GM12892 (cell line): ENCODE measurements around the gene FUT7.
"Not testable (repeated sequence)": the region's sequence is repeated elsewhere in the genome, so short reads cannot be mapped to it uniquely, and the experiment has no call there.

Source experiments
- DNase-seq: peaks from one replicate; pipeline ENCODE4 v3.0.0; 2011; ENCODE audit not compliant: insufficient read length
- FAIRE-seq: peaks from 2 replicates; lab custom pipeline; 2011; peaks lifted over from hg19 to GRCh38; lab: Jason Lieb, UNC
- POLR2A ChIP-seq: IDR thresholded peaks from 2 replicates; pipeline ENCODE4 v1.6.1; 2011; ENCODE audit warnings: low read depth, low read length, control low read depth
- POLR2AphosphoS5 ChIP-seq: IDR thresholded peaks from 2 replicates; pipeline ENCODE4 v1.6.1; 2011; ENCODE audit warnings: low read depth, low read length, control low read depth
- TAF1 ChIP-seq: IDR thresholded peaks from 2 replicates; pipeline ENCODE4 v1.6.1; 2011; ENCODE audit warnings: low read depth, mild to moderate bottlenecking, control low read depth, low read length, borderline replicate concordance

Gene FUT7

DNA sequence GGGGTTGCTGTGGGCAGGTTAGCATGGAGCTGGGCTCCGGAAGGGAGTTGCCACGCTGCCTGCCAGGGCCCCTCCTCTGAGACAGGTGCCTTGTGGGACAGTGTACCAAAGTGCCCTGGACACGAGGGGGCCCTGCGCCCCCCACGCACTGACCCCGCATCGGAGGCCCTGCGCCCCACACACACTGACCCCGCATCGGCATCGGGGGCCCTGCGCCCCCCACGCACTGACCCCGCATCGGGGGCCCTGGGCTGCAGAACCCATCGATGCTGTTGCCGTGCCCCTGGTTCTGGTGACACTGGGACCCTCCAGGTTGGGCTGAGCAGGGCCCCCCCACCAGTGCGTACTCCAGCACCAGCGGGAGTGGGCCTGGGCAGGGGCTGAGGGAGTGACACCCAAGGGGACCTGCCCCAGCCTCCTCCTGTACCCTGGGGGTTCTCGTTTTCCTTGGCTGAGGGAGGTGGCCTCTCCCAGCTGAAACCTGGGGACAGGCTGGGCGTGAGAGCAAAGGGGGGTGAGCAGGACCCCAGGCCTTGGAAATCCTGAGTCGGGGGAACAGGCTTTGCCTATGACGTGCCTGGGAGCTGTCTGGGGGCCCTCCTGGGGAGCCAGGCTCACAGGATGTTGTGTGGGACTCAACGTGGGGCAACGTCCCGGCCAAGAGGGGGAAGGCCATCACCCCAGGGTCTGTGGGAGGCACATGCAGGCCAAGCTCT is 31.6 kb upstream of the FUT7 start:
- TF ChIP-seq POLR2AphosphoS5 (no peak), POLR2A (no peak), TAF1 (no peak)
- FAIRE-seq (no peak), DNase-seq (no peak)

DNA sequence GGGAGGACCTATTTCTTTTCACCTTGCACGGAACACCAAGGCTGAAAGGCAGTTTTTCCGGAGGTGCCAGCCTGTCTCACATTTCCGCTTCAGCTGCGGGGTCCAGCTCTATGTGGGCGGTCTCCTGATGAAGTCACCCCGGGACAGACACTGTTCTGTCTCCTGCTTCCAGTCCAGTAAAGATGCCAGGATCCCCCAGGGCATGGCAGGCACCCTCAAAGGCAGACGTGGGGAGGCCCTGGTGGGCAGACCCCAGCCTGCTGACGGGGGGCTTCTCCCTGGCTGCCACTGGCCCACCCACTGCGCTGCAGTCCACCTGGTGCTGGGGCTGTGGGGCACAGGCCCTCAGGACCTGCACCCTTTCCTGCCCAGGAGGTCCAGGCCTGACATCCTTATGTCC is 30.9 kb upstream of the FUT7 start:
- not testable (repeated sequence) for FAIRE-seq, DNase-seq

GRCh38 chr9:137062384-137062783 is 30.5 kb upstream of the FUT7 start:
- TF ChIP-seq TAF1 = no peak
- no peak for TF ChIP-seq POLR2AphosphoS5
- no peak for TF ChIP-seq POLR2A
- no peak for DNase-seq
- FAIRE-seq = peak; percentile 17

- no peak for FAIRE-seq
- DNase-seq = no peak
- TF ChIP-seq TAF1 (no peak), POLR2A (no peak), POLR2AphosphoS5 (no peak)
Measured at GRCh38 chr9:137058521-137059234, 26.8 kb upstream of the FUT7 start.

- FAIRE-seq (no peak), DNase-seq (no peak)
- TF ChIP-seq POLR2AphosphoS5 = no peak
- no peak for TF ChIP-seq POLR2A
- no peak for TF ChIP-seq TAF1
Measured at GRCh38 chr9:137057545-137057944, 25.7 kb upstream of the FUT7 start.

DNA sequence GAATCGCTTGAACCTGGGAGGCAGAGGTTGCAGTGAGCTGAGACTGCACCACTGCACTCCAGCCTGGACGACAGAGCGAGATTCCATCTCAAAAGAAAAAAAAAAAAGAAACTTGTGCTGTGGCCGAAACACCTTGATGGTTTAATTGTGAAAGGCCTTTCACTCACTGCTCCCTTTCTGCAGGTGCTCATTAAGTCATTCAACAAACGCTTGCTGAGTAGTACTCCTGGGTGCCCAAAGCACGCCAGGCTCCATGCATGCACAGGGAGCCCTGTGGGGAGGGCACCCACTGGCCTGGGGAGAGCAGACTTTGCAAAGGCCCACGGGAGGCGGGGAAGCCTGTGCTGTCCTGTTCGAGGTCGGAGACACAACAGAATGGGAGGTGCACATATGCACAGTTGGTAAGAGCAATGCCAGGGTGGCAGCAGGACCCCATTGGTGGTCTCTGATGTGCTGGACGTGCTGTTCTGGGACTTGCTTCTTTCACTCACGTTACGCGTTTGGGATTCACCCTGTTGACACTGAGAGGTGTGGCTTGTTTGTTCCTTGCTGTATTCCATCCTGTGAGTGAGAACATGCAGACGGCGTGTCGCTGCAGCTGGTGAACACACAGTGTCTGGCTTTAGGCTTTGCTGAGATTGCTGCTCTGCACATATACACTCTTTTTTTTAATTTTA is 25.0 kb upstream of the FUT7 start:
- DNase-seq (no peak), FAIRE-seq (no peak)
- TF ChIP-seq TAF1 (no peak), POLR2AphosphoS5 (no peak), POLR2A (no peak)

DNA sequence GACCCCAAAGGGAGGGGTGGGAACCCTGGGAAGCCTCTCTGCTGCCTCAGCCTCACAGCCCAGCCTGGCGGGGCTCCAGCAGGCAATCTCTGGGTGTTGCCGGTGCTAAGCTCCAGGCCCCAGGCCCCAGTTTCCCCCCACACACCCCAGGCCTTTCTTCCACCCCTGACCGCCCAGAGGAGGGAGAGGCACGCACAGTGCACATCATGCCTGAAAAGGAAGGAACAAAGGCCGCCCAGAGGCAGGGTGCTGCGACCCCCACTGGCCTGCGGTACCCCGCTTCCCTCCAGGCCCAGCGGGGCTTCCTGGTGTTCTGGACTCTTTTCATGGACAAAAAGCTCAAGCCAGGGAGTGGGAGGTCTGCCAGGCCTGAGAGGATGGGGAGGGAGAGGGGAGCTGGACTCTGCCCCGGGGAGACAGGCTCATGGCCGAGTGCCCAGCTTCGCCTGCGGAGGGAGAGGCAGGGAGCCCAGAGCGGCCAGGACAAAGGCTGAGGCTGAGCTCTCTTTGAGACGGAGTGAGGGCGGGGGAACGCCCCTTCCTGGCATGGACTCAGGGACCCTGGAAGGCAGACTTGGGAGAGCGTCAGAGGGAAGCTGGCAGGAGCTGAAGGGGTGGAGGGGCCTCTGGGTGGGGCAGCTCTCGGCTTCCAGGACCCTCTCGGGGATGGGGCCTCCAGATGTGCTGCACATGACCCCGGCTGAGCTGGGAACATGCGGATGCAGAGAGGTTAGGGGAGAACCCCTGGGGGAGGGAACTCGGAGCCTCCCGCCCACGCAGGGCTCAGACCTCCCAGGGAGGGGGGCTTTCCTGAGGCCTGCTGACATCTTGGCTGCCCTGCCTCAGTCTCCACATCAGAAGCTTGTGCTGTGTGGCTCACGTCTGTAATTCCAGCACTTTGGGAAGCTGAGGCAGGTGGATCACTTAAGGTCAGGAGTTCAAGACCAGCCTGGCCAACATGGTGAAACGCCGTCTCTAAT is 23.8 kb upstream of the FUT7 start:
- FAIRE-seq (no peak), DNase-seq (no peak)
- TF ChIP-seq POLR2AphosphoS5 (no peak), POLR2A (no peak), TAF1 (no peak)

GRCh38 chr9:137054932-137055384 is 23.1 kb upstream of the FUT7 start:
- no peak for FAIRE-seq
- TF ChIP-seq POLR2AphosphoS5 (no peak), TAF1 (no peak), POLR2A (no peak)
- no peak for DNase-seq

- no peak for TF ChIP-seq POLR2AphosphoS5
- no peak for FAIRE-seq
- no peak for DNase-seq
Measured at GRCh38 chr9:137053944-137054931, 22.4 kb upstream of the FUT7 start, which contains the start of gene ENTPD2. Gene ENTPD2 (minus strand): TSS chr9:137054061. CDS start chr9:137053997, 64 bp downstream.
